Renal cortex interstitium (tissue), 15 donors: ENCODE results near the gene FHDC1. TPM values are rescaled to one million over a fixed set of nuclear protein-coding genes. Genes with fewer than 3 reads are reported as not detected.
"Not testable (repeated sequence)": the region's sequence is repeated elsewhere in the genome, so short reads cannot be mapped to it uniquely, and the experiment has no call there.

Source experiments
- DNase-seq, 11 donors: peaks; one replicate each; pipeline ENCODE4 v3.0.0-alpha.2; 2013; ENCODE audit warnings: low read depth in 9 of 11, low spot score in 4 of 11; ENCODE audit errors: extremely low read depth in 1 of 11
- long read RNA-seq, 16 experiments: transcript quantifications; one replicate each; lab custom pipeline, GENCODE V29; 2026
- polyA plus RNA-seq, 3 donors: library from polyadenylated mRNA; unstranded; fragments of 120-200 nt; gene quantifications; one replicate each; pipeline ENCODE4 v1.2.1, GENCODE V29; 2013; ENCODE audit not compliant: insufficient read length in 3 of 3

The FHDC1 gene, protein sequence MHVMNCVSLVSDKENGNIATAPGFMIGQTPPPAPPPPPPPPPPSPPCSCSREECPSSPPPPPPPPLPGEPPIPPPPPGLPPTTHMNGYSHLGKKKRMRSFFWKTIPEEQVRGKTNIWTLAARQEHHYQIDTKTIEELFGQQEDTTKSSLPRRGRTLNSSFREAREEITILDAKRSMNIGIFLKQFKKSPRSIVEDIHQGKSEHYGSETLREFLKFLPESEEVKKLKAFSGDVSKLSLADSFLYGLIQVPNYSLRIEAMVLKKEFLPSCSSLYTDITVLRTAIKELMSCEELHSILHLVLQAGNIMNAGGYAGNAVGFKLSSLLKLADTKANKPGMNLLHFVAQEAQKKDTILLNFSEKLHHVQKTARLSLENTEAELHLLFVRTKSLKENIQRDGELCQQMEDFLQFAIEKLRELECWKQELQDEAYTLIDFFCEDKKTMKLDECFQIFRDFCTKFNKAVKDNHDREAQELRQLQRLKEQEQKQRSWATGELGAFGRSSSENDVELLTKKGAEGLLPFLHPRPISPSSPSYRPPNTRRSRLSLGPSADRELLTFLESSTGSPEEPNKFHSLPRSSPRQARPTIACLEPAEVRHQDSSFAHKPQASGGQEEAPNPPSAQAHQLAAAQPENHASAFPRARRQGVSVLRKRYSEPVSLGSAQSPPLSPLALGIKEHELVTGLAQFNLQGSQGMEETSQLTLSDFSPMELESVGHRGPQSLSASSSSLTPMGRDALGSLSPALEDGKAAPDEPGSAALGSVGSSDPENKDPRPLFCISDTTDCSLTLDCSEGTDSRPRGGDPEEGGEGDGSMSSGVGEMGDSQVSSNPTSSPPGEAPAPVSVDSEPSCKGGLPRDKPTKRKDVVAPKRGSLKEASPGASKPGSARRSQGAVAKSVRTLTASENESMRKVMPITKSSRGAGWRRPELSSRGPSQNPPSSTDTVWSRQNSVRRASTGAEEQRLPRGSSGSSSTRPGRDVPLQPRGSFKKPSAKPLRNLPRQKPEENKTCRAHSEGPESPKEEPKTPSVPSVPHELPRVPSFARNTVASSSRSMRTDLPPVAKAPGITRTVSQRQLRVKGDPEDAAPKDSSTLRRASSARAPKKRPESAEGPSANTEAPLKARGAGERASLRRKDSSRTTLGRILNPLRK
- polyA plus RNA-seq = 1 to 10 TPM; 3.8 to 4.9 (median 4.4) TPM
- long read RNA-seq, donor 1, full-length matches to known transcripts = 1 of 1 reads
- long read RNA-seq, donor 1, partial matches to known transcripts = 0 of 1 reads
- long read RNA-seq, donor 1, other reads (novel, unspliced or antisense) = 0 of 1 reads
- long read RNA-seq, donor 2 = 0 reads
- long read RNA-seq, donor 3 = 0 reads
- long read RNA-seq, donor 4 = 0 reads
- long read RNA-seq, donor 5 = 0 reads
- long read RNA-seq, donor 6 = 0 reads
- long read RNA-seq, donor 7 = 0 reads
- long read RNA-seq, donor 8 = 0 reads
- long read RNA-seq, donor 9 = 0 reads
- long read RNA-seq, donor 10, full-length matches to known transcripts = 1 of 1 reads
- long read RNA-seq, donor 10, partial matches to known transcripts = 0 of 1 reads
- long read RNA-seq, donor 10, other reads (novel, unspliced or antisense) = 0 of 1 reads
- long read RNA-seq, donor 11, full-length matches to known transcripts = 1 of 1 reads
- long read RNA-seq, donor 11, partial matches to known transcripts = 0 of 1 reads
- long read RNA-seq, donor 11, other reads (novel, unspliced or antisense) = 0 of 1 reads
- long read RNA-seq, donor 12, full-length matches to known transcripts = 1 of 1 reads
- long read RNA-seq, donor 12, partial matches to known transcripts = 0 of 1 reads
- long read RNA-seq, donor 12, other reads (novel, unspliced or antisense) = 0 of 1 reads
- long read RNA-seq, donor 13 = 0 reads
- long read RNA-seq, donor 14 = 0 reads
- long read RNA-seq, donor 15 = 0 reads
- long read RNA-seq, donor 16, full-length matches to known transcripts = 3 of 3 reads
- long read RNA-seq, donor 16, partial matches to known transcripts = 0 of 3 reads
- long read RNA-seq, donor 16, other reads (novel, unspliced or antisense) = 0 of 3 reads

DNA sequence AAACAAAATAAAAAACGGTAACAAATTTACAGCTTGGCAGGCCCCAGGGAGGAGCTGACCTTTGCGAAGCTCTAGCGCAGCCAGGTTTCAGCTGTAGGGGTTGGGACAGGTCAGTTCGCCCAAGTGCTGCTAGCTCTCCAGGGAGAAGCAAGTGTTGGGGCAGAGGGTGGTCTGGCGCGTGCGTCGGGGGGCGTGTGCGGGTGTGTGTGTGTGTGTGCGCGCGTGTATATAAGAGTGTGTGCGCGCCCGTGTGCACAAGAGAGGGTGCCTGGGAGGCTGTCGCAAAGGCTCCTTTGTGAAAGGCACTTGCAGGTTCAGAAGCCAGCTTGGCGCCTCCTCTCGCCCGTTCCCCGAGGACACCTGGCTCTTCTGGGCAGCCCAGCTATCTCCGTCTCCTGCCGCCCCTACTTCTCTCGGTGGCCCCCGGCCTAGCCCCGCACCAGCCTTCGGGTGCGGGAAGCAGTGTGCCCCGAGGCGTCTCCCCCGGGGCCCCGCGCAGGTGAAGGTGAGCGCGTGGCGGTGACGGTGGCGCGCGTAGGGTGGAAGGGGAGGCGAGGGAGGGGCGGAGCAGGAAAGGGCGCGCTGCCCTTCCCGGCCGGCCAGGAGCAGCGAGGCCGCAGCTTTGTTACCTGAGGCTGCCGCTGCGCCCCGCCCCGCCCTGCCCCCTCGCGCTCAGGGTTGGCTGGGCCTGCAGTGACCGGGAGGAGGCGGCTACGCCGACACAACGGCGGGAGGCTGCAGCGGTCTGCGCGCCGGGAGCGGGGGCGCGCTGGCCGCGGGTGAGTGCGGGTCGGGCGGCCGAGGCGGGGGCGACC lies at the start of gene FHDC1:
FHDC1 (plus strand) TSS at position 693 of the 815 bp plus-strand sequence. CDS start 6,735 bp downstream, outside the sequence.
- DNase-seq = peak in 4 of 11 donors; percentile 34 to 62 (median 36)

DNA sequence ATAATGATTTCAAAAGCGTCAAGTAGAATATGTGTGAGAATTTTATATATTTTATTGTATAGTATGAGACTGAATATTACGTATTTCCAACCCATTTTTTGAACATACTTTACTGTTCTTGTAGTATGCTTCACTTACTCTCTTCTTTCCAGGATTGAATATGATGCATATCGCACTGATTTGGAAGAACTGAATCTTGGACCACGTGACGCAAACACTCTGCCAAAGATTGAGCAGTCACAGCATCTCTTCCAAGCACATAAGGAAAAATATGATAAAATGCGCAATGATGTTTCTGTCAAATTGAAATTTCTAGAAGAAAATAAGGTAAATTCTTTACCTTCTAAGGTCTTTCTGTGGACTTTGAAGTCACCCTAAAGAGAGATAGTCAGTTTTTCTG lies 48.1 kb upstream of the FHDC1 start:
- DNase-seq = no peak

DNA sequence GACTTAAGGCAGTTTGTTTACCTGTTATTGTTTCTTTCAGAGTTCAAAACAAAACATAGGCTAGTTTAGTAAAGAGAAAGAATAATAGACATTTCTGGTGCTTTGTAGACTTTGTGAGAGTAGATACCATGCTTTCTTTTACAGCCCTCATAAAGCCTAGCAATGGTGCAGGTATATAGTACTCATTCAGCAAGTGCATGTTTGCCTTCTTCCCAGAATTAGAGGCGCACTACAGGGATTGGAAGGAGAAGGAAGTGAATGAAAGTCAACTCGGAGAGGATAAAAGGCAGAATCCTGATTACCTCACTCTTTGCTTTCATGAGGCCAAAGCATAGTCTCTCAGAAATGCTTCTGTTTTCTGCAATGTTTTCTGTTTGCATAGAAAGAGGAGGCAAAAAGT lies 43.1 kb upstream of the FHDC1 start:
- DNase-seq = no peak

DNA sequence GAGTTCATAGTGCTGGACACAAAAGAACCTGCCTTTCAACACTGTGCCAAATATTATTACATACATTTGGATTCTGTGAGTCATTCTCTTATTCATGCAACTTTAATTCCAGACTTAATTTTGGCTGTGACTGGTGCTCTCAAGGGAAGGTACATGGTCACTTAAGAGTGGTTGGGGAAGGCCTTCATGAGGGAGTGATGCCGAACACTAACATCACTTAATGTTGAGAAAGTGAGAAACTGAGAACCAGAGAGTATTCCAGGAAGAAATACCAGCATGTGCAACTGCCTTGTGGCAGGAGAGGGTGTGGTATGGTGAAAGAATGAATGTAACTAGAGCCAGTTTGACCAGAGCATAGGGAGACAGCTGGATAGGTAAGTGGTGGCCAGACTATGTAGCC lies 41.5 kb upstream of the FHDC1 start:
- no peak for DNase-seq

DNA sequence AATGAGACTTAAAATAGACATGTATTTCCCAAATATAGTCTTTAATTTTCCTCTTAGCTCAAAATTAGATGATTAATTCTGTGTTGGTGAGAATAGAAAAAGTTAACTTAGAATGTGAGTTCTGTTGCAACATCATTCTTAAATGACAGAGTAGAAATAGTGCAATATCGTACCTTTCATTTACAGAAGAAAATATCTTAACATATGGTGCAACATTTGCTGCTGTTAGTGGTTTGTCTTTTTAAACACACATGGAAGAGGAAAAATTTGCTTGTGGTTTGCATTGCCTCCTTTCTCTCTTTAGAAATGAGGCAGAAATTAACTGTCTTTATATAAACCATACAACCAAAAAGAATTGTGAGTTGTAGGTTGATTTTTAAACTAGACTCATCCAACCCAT lies 39.3 kb upstream of the FHDC1 start:
- DNase-seq = no peak

DNA sequence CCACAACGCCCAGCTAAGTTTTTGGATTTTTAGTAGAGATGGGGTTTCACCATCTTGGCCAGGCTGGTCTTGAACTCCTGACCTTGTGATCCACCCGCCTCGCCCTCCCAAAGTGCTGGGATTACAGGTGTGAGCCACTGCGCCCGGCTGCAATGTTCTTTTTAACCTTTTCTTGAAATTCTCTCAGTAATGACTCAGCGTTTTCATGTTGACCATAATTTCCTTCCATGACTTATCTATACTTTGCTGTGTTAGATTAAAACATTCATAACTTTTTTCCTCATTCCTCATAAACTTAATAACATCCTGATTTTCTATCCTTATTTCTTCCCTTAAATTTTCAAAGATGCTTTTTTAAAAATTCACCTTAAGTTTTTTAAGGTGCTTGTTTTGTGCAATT lies 38.0 kb upstream of the FHDC1 start:
- not testable (repeated sequence) for DNase-seq

DNA sequence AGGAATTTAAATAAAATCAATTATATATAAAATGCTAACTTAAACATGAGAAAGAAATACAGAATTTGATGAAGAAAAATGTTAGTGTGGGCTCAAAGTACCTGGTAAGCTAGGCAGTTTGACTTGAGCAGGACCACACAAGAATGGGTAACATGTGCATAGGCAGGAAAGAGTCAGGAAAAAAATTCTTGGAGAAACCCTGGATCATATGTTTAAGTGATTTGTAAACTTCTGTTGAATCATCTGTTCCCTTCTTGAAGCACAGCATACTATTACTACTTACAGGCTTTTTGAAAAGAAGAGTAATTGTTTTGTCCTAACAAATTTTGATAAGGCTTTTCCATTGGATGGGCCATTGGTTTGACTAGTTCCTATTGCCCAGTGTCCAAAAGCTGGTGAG lies 37.5 kb upstream of the FHDC1 start:
- DNase-seq = no peak

DNA sequence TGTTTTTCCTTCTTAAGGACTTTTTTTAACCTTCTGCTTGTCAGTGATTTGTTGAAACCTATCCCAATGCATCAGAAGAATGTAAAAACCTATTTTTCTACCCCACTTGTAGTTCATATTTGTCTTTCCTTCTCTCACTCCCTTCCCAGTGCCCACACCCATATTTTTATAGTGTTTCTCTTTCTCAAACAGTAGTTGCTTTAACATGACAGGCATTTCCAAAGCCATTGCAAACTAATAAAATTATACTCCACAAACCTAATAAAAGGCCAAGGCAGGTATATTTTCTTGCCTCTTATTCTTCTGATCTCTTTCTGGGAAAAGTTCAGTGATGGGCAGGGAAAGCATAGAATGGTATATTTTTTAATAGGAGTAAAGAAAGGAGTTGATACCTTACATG lies 35.7 kb upstream of the FHDC1 start:
- no peak for DNase-seq

DNA sequence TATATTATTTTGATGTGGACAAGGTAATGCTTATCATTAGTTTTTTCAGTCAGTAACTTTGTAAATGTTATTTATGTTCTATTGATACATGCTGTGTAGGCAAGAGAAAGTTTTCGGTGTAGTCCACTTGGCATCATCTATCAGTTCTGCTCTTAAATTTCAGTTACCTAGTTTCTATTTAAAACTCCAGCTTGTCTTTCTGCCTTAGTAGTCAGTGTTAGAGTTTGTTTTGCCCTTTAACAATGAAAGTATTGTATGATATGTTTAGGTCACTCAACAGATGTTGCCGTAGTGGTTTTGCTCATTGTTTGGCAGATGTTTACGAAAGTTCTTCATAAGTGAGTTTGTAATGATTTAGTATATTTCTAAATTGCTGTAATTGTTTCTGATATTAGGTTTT lies 34.9 kb upstream of the FHDC1 start:
- no peak for DNase-seq

DNA sequence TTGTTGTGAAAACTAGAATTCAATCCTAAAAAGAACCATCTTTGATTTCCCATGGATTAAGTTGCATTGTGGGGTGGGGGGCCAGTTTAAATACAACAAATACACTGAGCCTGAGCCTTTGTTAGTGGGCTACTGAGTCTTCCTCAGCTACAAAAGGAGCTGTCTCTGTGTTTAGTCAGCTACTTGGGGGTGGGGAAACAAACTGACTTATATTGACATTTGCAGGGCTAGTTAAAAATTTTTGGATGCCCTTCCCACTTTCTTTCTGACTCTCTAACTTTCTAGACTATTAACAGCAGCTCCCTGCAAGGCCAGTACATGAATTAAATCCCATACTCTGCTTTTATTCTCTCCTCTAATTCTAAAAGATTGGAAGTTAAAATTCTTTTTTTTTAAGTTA lies 32.5 kb upstream of the FHDC1 start:
- DNase-seq = no peak

DNA sequence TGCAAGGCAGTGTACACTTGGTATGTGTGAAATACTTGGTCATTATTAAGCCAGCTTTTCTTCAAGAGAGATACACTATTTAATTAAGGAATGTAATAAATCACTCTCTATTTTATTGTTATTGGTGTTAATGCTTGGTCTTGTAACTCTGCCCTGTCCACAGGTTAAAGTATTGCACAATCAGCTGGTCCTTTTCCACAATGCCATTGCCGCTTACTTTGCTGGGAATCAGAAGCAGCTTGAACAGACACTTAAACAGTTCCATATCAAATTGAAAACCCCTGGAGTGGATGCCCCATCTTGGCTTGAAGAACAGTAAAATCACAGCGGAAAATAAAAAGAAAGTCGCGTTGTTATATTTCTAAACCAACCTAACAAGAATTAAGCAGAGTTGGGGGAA lies 26.2 kb upstream of the FHDC1 start:
- peak in 3 of 11 donors; percentile 7 to 12 (median 9) for DNase-seq

DNA sequence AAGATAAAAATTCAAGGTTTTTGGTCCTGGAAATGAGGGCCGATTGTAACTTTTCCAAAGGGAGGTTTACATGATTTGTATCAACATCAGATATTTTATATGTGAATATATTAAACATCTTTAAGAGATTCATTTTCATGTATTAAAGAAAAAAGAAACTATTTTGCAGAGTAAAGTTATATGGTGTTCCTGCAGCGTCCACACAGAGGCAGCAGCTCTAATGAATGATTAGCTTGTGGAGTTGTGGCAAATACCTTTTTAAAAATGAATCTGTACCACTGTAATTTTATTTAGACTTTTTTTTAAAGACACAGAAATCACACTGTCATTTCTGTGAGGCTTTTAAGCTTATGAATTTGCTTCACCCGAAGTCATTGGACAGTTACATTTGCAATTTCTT lies 25.6 kb upstream of the FHDC1 start:
- DNase-seq = no peak

DNA sequence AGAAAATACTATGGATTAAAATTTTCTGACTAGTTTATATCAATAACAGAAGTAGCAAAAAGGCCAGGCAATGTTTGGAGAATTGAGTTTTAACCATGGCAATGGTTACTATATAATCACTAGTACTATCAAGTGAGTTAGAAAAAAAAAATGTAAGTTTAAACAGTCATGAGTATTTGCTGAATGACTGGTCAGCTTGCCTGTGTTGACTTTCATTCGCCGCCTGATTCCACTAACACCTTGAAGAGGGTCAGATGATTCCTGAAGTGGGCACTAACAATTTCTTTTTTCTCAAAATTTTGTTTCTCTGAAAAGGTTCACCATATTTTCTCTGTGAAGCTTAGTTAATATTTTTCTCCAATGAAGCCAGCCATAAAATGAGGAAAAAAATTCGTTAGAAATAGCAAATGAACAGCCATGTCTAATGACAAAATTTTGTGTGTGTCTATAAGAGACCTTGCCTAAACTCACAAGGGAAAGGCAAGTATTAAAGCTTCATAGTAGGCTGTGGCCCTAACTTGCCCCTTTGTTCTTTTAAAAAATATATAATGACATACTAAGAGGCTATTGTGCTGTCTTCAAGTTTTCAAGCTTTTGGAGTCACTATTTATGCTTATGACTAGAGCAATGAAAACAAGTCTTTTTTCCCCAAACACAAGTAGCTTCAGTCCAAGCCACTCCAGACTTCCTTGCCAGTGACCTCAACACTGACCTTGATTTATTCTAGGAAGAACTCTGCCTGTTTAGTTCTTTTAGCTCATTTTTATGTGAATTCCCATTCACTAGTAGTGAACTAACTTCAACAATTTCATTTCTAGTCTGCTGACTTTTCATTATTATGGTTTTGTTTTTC lies 18.4 kb upstream of the FHDC1 start:
- no peak for DNase-seq

DNA sequence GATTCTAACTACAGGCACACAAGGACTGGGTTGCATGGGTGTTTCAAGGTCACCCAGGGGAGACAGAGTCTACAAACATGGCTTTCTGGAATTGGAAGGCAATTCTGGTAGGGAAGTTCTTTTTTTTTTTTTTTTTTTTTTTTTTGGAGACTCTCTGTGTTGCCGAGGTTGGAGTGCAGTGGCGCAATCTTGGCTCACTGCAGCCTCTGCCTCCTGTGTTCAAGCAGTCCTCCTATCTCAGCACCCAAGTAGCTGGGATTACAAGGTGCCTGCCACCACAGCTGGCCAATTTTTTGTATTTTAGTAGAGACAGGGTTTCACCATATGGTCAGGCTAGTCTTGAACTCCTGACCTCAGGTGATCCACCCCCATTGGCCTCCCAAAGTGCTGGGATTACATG lies 16.3 kb upstream of the FHDC1 start:
- no peak for DNase-seq

DNA sequence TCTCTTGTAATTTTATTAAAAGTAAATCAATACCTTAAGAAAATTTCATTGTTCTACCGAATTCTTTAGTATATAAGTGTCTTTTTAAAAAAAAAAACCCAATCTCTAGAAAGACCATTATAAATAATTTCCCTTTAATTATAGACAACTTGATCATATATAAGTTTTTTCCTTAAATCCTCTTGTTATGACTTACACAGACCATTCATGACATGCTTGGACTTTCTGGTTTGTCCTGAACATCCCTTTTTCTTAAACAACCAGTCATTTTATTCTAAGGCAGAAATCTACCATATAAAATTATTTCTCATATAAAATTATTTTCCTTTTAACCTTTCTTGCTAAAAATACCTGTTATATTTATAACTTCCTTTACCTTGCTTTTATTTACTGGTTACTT lies 15.4 kb upstream of the FHDC1 start:
- no peak for DNase-seq

DNA sequence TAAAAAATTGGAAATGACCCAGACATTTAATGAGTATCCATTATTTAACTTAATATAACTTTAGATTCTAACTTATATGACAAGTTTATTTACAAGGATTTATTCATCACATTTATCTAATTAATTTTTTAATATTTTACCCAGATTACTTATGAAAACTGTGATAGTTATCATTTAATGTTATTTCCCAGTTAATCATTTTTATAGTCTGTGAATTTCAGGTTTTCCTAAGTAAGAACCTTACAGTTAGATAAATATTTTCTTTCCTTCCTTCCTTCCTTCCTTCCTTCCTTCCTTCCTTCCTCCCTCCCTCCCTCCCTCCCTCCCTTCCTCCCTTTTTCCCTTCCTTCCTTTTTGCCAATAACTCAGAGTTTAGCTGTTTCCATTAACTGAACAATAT lies 14.8 kb upstream of the FHDC1 start:
- DNase-seq = no peak
